ENCODE measurements around the gene PCLAF. TPM values are rescaled to one million over a fixed set of nuclear protein-coding genes. Genes with fewer than 3 reads are reported as not detected.

The PCLAF gene
- total and polyA plus RNA-seq, 2 of the 8 experiments (the other 6 are each of a cell fraction or from before 2014, with no cell fraction given) = 76.2 to 124 TPM

DNA sequence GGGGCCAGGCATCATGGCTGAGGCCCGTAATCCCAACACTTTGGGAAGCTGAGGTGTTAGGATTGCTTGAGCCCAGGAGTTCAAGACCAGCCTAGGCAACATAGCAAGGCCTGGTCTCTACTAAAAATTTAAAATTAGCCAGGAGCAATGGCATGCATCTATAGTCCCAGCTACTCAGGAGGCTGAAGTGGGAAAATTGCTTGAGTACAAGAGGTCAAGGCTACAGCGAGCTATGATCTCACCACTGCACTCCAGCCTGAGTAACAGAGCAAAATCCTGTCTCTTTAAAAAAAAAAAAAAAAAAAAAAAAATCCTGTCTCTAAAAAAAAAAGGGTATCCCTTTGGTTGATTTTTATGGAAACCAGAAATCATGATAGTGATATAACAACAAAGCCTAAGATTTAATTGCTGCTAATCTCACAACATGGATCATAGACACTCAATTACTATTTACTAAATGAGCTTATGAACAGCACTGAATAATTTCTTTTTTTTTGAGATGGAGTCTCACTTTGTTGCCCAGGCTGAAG is 12.1 kb downstream of the PCLAF start (continued):
- TF ChIP-seq EP300 (IDR thresholded peaks at IDR 0.05; ENCODE audit: borderline replicate concordance in 1 of 2, low read depth in 2 of 2, low read length in 2 of 2) = no peak

All from H1 (cell line).